K562 (cell line): ENCODE data around the gene NFAM1. TPM values are rescaled to one million over a fixed set of nuclear protein-coding genes. Genes with fewer than 3 reads are reported as not detected.

Experiments
- ARID4B ChIP-seq: sonication (generic); formaldehyde crosslinking; IDR thresholded peaks from 2 replicates; pipeline ENCODE4 v1.8.0; 2022; ENCODE audit warnings: mild to moderate bottlenecking, missing genetic modification reagents
- BDP1 ChIP-seq: IDR thresholded peaks from 3 replicates; pipeline ENCODE4 v1.6.1; 2011; ENCODE audit not compliant: insufficient read length, insufficient read depth
- BRD4 ChIP-seq: fragments of 200-600 bp; sonication (generic); IDR thresholded peaks from 2 replicates; pipeline ENCODE4 v1.6.1; 2017; ENCODE audit warnings: inconsistent platforms
- CBX2 ChIP-seq: fragments of 200-600 bp; sonication (generic); IDR thresholded peaks from one replicate; pipeline ENCODE4 v1.6.1; 2012; ENCODE audit warnings: mild to moderate bottlenecking, low read length, inconsistent platforms; ENCODE audit not compliant: insufficient read depth, poor library complexity, severe bottlenecking
- CBX5 ChIP-seq: IDR thresholded peaks from 2 replicates; pipeline ENCODE4 v1.6.1; 2014; ENCODE audit warnings: low read depth, borderline replicate concordance
- CTCFL ChIP-seq: IDR thresholded peaks from 2 replicates; pipeline ENCODE4 v1.6.1; 2011; ENCODE audit warnings: borderline replicate concordance, low read depth, mild to moderate bottlenecking, moderate library complexity, low read length; ENCODE audit not compliant: insufficient read depth, poor library complexity, severe bottlenecking
- CXXC5 ChIP-seq: fragments of 250-450 bp; sonication (Bioruptor Pico); IDR thresholded peaks from 2 replicates; pipeline ENCODE4 v1.8.0; 2022; ENCODE audit warnings: inconsistent platforms, mild to moderate bottlenecking, moderate library complexity
- DIDO1 ChIP-seq: fragments of 450-650 bp; IDR thresholded peaks from 2 replicates; pipeline ENCODE4 v1.6.1; 2016; ENCODE audit warnings: low read depth, missing biosample characterization, missing genetic modification characterization
- DNMT1 ChIP-seq: fragments of 450-650 bp; IDR thresholded peaks from 2 replicates; pipeline ENCODE4 v1.6.1; 2016; ENCODE audit warnings: antibody characterized with exemption, mild to moderate bottlenecking
- FOXA1 ChIP-seq: fragments of 450-650 bp; IDR thresholded peaks from 2 replicates; pipeline ENCODE4 v1.6.1; 2016; ENCODE audit warnings: mild to moderate bottlenecking, borderline replicate concordance
- MCM7 ChIP-seq, 2 experiments: fragments of 450-650 bp; IDR thresholded peaks; 2 replicates each; pipeline ENCODE4 v1.6.1; 2016 to 2018
- MIER1 ChIP-seq: fragments of 450-650 bp; IDR thresholded peaks from 2 replicates; pipeline ENCODE4 v1.6.1; 2016; ENCODE audit warnings: antibody characterized with exemption, mild to moderate bottlenecking, low read depth
- MXI1 ChIP-seq: IDR thresholded peaks from 2 replicates; pipeline ENCODE4 v1.6.1; 2011; ENCODE audit warnings: low read depth, mild to moderate bottlenecking, improper control_type of control experiment, low read length
- PATZ1 ChIP-seq: fragments of 250-450 bp; sonication (Bioruptor Pico); IDR thresholded peaks from 2 replicates; pipeline ENCODE4 v1.5.0; 2020; ENCODE audit warnings: mild to moderate bottlenecking, borderline replicate concordance
- TBP ChIP-seq: optimal IDR thresholded peaks from 2 replicates; pipeline ENCODE3; 2011; ENCODE audit warnings: low read depth, low read length, improper control_type of control experiment
- USF2 ChIP-seq: sonication (generic); formaldehyde crosslinking; IDR thresholded peaks from 2 replicates; pipeline ENCODE4 v1.5.0; 2020; ENCODE audit warnings: missing genetic modification reagents
- ZFP1 ChIP-seq: fragments of 450-650 bp; formaldehyde crosslinking; IDR thresholded peaks from 2 replicates; pipeline ENCODE4 v1.4.0; 2020; ENCODE audit warnings: mild to moderate bottlenecking, mixed read lengths
- ZNF239 ChIP-seq: fragments of 250-450 bp; sonication (Bioruptor Pico); IDR thresholded peaks from 2 replicates; pipeline ENCODE4 v1.4.0; 2020; ENCODE audit warnings: mild to moderate bottlenecking
- ZNF263 ChIP-seq: sonication (generic); formaldehyde crosslinking; IDR thresholded peaks from 2 replicates; pipeline ENCODE4 v1.8.0; 2022; ENCODE audit warnings: mild to moderate bottlenecking, missing genetic modification reagents, borderline replicate concordance
- polyA plus RNA-seq, 8 experiments: library from polyadenylated mRNA; depleted of rRNA in 4 of 8; stranded (reverse) in 5 of 8; unstranded in 3 of 8; fragments of >200 nt; fragmentation: Nextera tagmentation in 2 of 8; fragmentation: Illumina TruSeq in 1 of 8; extraction: Ambion mirVana in 2 of 8; extraction: Trizol in 1 of 8; gene quantifications; 2 replicates each; pipeline versions ENCODE4 v1.2.1 to v1.2.3, GENCODE V29; 2011 to 2014; ENCODE audit warnings: inconsistent platforms in 1 of 8, missing spikeins in 1 of 8
- total RNA-seq, 7 experiments: library from RNA; depleted of rRNA in 6 of 7; stranded (reverse); fragments of >200 nt in 6 of 7; fragmentation: Illumina TruSeq in 2 of 7; extraction: Trizol in 2 of 7; gene quantifications; 2 replicates each; pipeline versions ENCODE4 v1.2.1 to v1.2.3, GENCODE V29; 2011 to 2021; ENCODE audit warnings: low replicate concordance in 1 of 7

The NFAM1 gene
- total and polyA plus RNA-seq, 9 of the 15 experiments (the other 6 are each of a cell fraction or from before 2014, with no cell fraction given) = 0.01 to 0.18 (median 0.03) TPM; not detected in 5

GRCh38 chr22:42437488-42438292, 5.5 kb upstream of the NFAM1 start (continued):
- TF ChIP-seq ZNF263 (CRISPR knock-in tag) (peak; percentile 65; the same call in 1 of the 2 replicates), BRD4 (no peak), ZNF239 (CRISPR knock-in tag) (no peak), MCM7 (IDR thresholded peaks at IDR 0.05) (no peak), BDP1 (no peak), CBX2 (no peak), FOXA1 (no peak), CBX5 (no peak), MXI1 (no peak), MIER1 (no peak), DNMT1 (no peak), ARID4B (CRISPR knock-in tag) (peak; percentile 67; the same call in 1 of the 2 replicates), CTCFL (no peak), USF2 (no peak), ZFP1 (CRISPR knock-in tag) (no peak), TBP (no peak), DIDO1 (tag) (no peak), CXXC5 (0 out of 2 replicates have a peak, but pooled peaks have one; percentile 36), PATZ1 (CRISPR knock-in tag) (no peak)
